Measurements from ENCODE around the gene FAM72B.
"Not testable (repeated sequence)": the region's sequence is repeated elsewhere in the genome, so short reads cannot be mapped to it uniquely, and the experiment has no call there.

DNA sequence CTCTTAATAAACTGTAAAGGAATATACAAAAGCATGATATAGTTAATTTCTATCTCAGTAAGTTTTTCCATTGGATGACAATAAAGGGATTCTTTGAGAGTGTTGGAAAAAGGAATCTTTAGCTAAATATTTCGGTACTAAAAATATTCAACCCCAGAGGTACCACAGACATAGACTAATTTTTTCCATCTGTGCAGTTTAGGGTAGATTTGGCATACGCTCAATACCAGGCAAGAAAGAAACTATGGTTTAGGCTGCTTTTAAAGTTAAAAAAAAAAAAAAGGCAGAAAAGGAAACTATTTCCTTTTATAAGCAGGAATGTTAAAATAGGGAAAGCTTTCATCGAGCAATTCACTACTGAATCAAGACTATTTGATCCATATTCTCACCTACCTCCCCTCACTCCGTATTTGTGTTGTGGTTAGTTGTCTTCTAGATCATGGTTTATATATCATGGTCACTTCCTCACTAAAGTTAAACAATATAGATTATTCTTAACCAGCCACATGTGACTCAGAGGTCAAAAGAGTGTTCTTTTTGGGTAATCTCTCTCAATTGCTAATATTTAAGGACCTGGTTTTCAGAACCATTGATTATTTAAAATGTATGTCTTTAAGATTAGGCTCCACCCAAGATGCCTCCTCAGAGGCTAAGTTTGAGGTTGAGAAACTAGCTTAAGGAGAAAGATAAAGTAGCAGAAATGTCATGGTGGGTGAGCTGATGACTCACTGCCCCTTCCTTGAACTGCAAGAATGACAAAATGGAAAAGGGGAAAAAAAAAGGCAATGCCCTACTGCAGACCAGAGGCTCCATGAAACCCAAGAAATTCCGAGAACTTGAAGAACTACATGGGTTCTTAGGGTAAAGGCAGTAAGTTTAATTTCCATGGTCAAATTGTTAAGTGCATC is 20.0 kb downstream of the FAM72B start:
- TF ChIP-seq CTCF (IDR thresholded peaks at IDR 0.05; ENCODE audit: poor library complexity); EZH2phosphoT487 (IDR thresholded peaks at IDR 0.05; ENCODE audit: low read depth, severe bottlenecking, unreplicated experiment): not testable (repeated sequence)

All from hepatocyte (in vitro differentiated cells).